Smooth muscle cell (in vitro differentiated cells): ENCODE data around the gene MEIS2. TPM values are rescaled to one million over a fixed set of nuclear protein-coding genes. Genes with fewer than 3 reads are reported as not detected.

Experiments
- DNase-seq: peaks from one replicate; lab custom pipeline; 2025; ENCODE audit not compliant: unreplicated experiment; lab: John Stamatoyannopoulos, UW
- H2AFZ ChIP-seq: fragments of 200-600 bp; sonication (generic); 2 replicates; pipeline ENCODE4 v1.6.0; 2016; ENCODE audit warnings: antibody characterized with exemption, low read depth, mild to moderate bottlenecking
- H3F3A ChIP-seq: fragments of 200-600 bp; sonication (generic); 2 replicates; pipeline ENCODE4 v1.6.0; 2017; ENCODE audit warnings: antibody characterized with exemption, low read depth
- H3K27ac ChIP-seq: fragments of 200-600 bp; sonication (generic); 2 replicates; pipeline ENCODE4 v1.5.1; 2016; ENCODE audit warnings: low read depth, mild to moderate bottlenecking
- H3K27me3 ChIP-seq: fragments of 200-600 bp; sonication (generic); 2 replicates; pipeline ENCODE4 v1.6.1; 2016; ENCODE audit warnings: low read depth, mild to moderate bottlenecking
- H3K36me3 ChIP-seq: fragments of 200-600 bp; sonication (generic); 2 replicates; pipeline ENCODE4 v1.5.1; 2016; ENCODE audit warnings: low read depth
- H3K4me1 ChIP-seq: fragments of 200-600 bp; sonication (generic); 2 replicates; pipeline ENCODE4 v1.5.1; 2016; ENCODE audit warnings: low read depth
- H3K4me2 ChIP-seq: fragments of 200-600 bp; sonication (generic); 2 replicates; pipeline ENCODE4 v1.6.0; 2016; ENCODE audit warnings: mild to moderate bottlenecking
- H3K4me3 ChIP-seq: fragments of 200-600 bp; sonication (generic); 2 replicates; pipeline ENCODE4 v1.5.1; 2016; ENCODE audit warnings: mild to moderate bottlenecking
- H3K79me2 ChIP-seq: fragments of 200-600 bp; sonication (generic); 2 replicates; pipeline ENCODE4 v1.6.0; 2016; ENCODE audit warnings: low read depth, mild to moderate bottlenecking
- H3K9ac ChIP-seq: fragments of 200-600 bp; sonication (generic); 2 replicates; pipeline ENCODE4 v1.6.0; 2016; ENCODE audit warnings: low read depth
- H3K9me3 ChIP-seq: fragments of 200-600 bp; sonication (generic); replicated peaks from 2 replicates; pipeline ENCODE4 v1.5.1; 2016; ENCODE audit warnings: low read depth
- H4K20me1 ChIP-seq: fragments of 200-600 bp; sonication (generic); 2 replicates; pipeline ENCODE4 v1.6.0; 2016; ENCODE audit warnings: low read depth
- CTCF ChIP-seq: fragments of 200-600 bp; sonication (generic); IDR thresholded peaks from 2 replicates; pipeline ENCODE4 v1.5.1; 2017; ENCODE audit warnings: borderline replicate concordance, mild to moderate bottlenecking, antibody characterized with exemption; ENCODE audit not compliant: insufficient read depth, poor library complexity, severe bottlenecking
- WGBS: methylation state at CpG from one replicate; pipeline ENCODE4 v1.1.7; 2016; ENCODE audit warnings: low lambda C conversion rate; 5-methylcytosine and 5-hydroxymethylcytosine counted together
- polyA plus RNA-seq: library from polyadenylated mRNA; unstranded; fragments of >200 nt; fragmentation: Nextera tagmentation; extraction: Ambion mirVana; gene quantifications from 2 replicates; pipeline ENCODE4 v1.2.1, GENCODE V29; 2016
- total RNA-seq: library from RNA; depleted of rRNA; stranded (reverse); fragments of >200 nt; gene quantifications from 2 replicates; pipeline ENCODE4 v1.2.3, GENCODE V29; 2014

The MEIS2 gene
- total and polyA plus RNA-seq, 2 experiments from 2014 or later, result 13.0 to 33.4 TPM

GRCh38 chr15:36894075-36894474 is 206.3 kb downstream of the MEIS2 start:
- 87% methylated on average over 4 of the region's 4 CpGs for WGBS
- Histone ChIP-seq H3K4me2 (no peak overlapping the region), H3F3A (no peaks in the 10 kb centered on the region), H3K36me3 (no peaks in the 10 kb centered on the region), H3K27me3 (no peaks in the 10 kb centered on the region), H3K4me1 (peaks cover 21% of the 10 kb centered on the region), H3K9ac (no peak overlapping the region), H3K79me2 (no peaks in the 10 kb centered on the region), H2AFZ (no peak overlapping the region), H3K4me3 (no peak overlapping the region), H3K27ac (no peak overlapping the region), H4K20me1 (peaks cover 3% of the 10 kb centered on the region), H3K9me3 (no peaks in the 10 kb centered on the region)
- TF ChIP-seq CTCF, result no peak
- DNase-seq, result no peak

DNA sequence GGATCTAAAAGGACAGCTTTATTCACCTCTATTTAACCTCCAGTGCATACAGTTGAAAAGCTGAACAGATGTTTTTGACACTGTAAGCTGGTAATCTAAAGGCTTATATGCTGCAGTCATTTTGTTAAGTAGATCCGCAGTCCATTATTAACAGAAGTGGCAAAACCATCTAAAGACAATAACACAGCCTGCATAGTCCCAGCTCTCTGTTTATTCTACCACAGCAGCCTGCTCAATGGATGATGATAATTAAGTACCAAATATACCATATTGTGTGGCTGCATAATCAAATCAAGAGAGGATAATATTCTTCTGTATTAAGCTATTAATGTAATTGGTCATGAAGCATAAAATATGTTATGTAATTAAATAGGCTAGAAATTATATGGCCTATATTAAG is 207.1 kb downstream of the MEIS2 start:
- H3F3A ChIP-seq, result no peaks in the 10 kb centered on the region
- no peak for DNase-seq
- no peak overlapping the region for H3K27ac ChIP-seq
- no peak overlapping the region for H3K9ac ChIP-seq
- no peaks in the 10 kb centered on the region for H3K9me3 ChIP-seq
- H2AFZ ChIP-seq, result no peak overlapping the region
- TF ChIP-seq CTCF, result no peak
- H3K79me2 ChIP-seq, result no peaks in the 10 kb centered on the region
- H4K20me1 ChIP-seq, result peaks cover 3% of the 10 kb centered on the region
- no peak overlapping the region for H3K4me2 ChIP-seq
- no peaks in the 10 kb centered on the region for H3K36me3 ChIP-seq
- WGBS, result 84% methylated on average over 1 of the region's 1 CpG
- peaks cover 21% of the 10 kb centered on the region for H3K4me1 ChIP-seq
- no peak overlapping the region for H3K4me3 ChIP-seq
- peaks cover under 1% of the 10 kb centered on the region for H3K27me3 ChIP-seq

- Histone ChIP-seq H3K4me2 (peak overlapping the region; percentile 91), H3K9me3 (no peaks in the 10 kb centered on the region), H3K9ac (peak overlapping the region; percentile 62), H3F3A (no peaks in the 10 kb centered on the region), H2AFZ (no peak overlapping the region), H3K36me3 (no peaks in the 10 kb centered on the region), H3K4me3 (peak overlapping the region; percentile 45), H3K4me1 (peaks cover 39% of the 10 kb centered on the region), H3K27me3 (peaks cover 42% of the 10 kb centered on the region), H3K27ac (no peak overlapping the region), H4K20me1 (no peaks in the 10 kb centered on the region), H3K79me2 (no peaks in the 10 kb centered on the region)
- TF ChIP-seq CTCF, result no peak
- WGBS, result 1% methylated on average over 46 of the region's 51 CpGs
- DNase-seq, result no peak
Observed at GRCh38 chr15:36888011-36888992, 212.0 kb downstream of the MEIS2 start.
